B cell (primary cell): Measurements from ENCODE around the gene HES5.

Experiments
- CTCF ChIP-seq: fragments of 200-600 bp; IDR thresholded peaks from one replicate; pipeline ENCODE4 v1.8.0; 2022; ENCODE audit warnings: antibody characterized with exemption, mild to moderate bottlenecking
- EZH2 ChIP-seq: IDR thresholded peaks from 2 replicates; pipeline ENCODE4 v1.6.1; 2012; ENCODE audit warnings: borderline replicate concordance, low read depth, mild to moderate bottlenecking, moderate library complexity, low read length; ENCODE audit not compliant: insufficient read depth, poor library complexity, severe bottlenecking

GRCh38 chr1:2558861-2559260 is 28.8 kb upstream of the HES5 start:
- no peak for TF ChIP-seq CTCF
- no peak for TF ChIP-seq EZH2
